ENCODE results near the gene SNRNP35. TPM values are rescaled to one million over a fixed set of nuclear protein-coding genes. Genes with fewer than 3 reads are reported as not detected.
"Not testable (repeated sequence)": the region's sequence is repeated elsewhere in the genome, so short reads cannot be mapped to it uniquely, and the experiment has no call there.

Gene SNRNP35
- total RNA-seq, 1 donor from 2014 or later = 15.7 TPM

- DNase-seq (ENCODE audit: extremely low read depth, low read depth, low spot score) = no peak
Measured at GRCh38 chr12:123446333-123446713, 11.6 kb upstream of the SNRNP35 start.

GRCh38 chr12:123449249-123449733 is 8.6 kb upstream of the SNRNP35 start:
- no peak for DNase-seq (ENCODE audit: extremely low read depth, low read depth, low spot score)

- DNase-seq (ENCODE audit: extremely low read depth, low read depth, low spot score) = no peak
Measured at GRCh38 chr12:123449856-123450255, 8.1 kb upstream of the SNRNP35 start.

- DNase-seq (ENCODE audit: extremely low read depth, low read depth, low spot score) = no peak
Measured at GRCh38 chr12:123450636-123451035, 7.3 kb upstream of the SNRNP35 start.

DNA sequence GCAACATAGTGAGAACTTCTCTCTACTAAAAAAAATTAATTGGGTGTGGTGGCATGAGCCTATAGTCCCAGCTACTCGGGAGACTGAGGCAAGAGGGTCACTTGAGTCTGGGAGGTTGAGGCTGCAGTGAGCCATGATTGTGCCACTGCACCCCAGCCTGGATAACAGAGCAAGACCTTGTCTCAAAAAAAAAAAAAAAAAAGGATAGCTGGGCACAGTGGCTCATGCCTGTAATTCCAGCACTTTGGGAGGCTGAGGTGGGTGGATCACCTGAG is 5.7 kb upstream of the SNRNP35 start:
- not testable (repeated sequence) for DNase-seq (ENCODE audit: extremely low read depth, low read depth, low spot score)

DNA sequence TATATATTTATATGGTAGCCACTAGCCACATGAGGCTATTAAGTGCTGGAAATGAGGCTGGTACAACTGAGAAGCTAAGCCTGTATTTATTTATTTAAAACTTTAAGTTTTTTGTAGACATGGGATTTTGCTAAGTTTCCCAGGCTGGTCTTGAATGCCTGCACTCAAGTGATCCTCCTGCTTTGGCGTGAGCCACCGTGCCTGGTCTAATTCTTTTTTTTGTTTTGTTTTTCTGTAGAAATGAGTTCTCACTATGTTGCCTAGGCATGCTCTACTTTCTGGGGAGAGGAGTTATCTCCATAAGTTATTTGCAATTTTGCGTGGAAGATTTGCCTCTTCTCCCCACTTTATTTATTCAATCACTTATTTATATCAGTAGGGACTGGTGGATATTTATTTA is 4.8 kb upstream of the SNRNP35 start:
- DNase-seq (ENCODE audit: extremely low read depth, low read depth, low spot score) = no peak

GRCh38 chr12:123463174-123463573 is 5.2 kb downstream of the SNRNP35 start:
- not testable (repeated sequence) for DNase-seq (ENCODE audit: extremely low read depth, low read depth, low spot score)

GRCh38 chr12:123465084-123465483 is 7.1 kb downstream of the SNRNP35 start:
- DNase-seq (ENCODE audit: extremely low read depth, low read depth, low spot score) = no peak

GRCh38 chr12:123468786-123469185 is 10.8 kb downstream of the SNRNP35 start:
- DNase-seq (ENCODE audit: extremely low read depth, low read depth, low spot score) = no peak

DNA sequence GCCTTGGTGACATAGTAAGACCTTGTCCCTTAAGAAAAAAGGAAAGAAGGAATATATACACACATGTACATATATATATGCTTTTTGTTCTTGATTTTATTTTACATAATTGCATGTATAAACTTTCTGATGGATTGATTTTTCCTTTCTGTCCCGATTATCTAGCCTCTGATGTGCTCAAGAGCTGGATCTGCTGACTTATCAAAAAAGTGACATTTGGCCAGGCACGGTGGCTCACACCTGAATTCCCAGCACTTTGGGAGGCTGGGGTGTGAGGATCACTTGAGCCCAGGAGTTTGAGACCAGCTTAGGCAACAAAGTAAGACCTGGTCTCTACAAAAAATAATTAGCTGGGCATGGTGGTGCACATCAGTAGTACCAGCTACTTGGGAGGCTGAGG is 12.0 kb downstream of the SNRNP35 start:
- no peak for DNase-seq (ENCODE audit: extremely low read depth, low read depth, low spot score)

GRCh38 chr12:123471374-123472068 is 13.6 kb downstream of the SNRNP35 start:
- no peak for DNase-seq (ENCODE audit: extremely low read depth, low read depth, low spot score)

GRCh38 chr12:123472438-123472849 is 14.5 kb downstream of the SNRNP35 start:
- DNase-seq (ENCODE audit: extremely low read depth, low read depth, low spot score) = no peak

GRCh38 chr12:123474485-123475245 is 16.7 kb downstream of the SNRNP35 start:
- DNase-seq (ENCODE audit: extremely low read depth, low read depth, low spot score) = no peak

GRCh38 chr12:123475246-123475703 is 17.3 kb downstream of the SNRNP35 start:
- no peak for DNase-seq (ENCODE audit: extremely low read depth, low read depth, low spot score)

DNA sequence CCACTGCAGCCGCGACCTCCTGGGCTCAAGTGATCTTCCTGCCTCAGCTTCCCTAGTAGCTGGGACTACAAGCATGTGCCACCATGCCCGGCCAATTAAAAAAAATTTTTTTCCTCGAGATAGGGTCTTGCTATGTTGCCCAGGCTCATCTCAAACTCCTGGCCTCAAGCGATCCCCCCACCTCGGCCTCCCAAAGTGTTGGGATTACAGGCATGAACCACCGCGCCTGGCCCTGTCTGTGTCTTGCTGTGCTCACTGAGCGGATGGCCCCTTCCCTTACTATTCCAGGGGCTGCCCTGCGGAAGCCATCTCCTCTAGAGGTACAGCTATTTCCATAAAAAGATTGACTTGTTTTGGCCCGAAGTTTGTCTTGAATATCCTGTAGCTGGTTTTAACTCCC is 20.1 kb downstream of the SNRNP35 start:
- no peak for DNase-seq (ENCODE audit: extremely low read depth, low read depth, low spot score)

- peak; percentile 31 for DNase-seq (ENCODE audit: extremely low read depth, low read depth, low spot score)
Measured at GRCh38 chr12:123478762-123479161, 20.8 kb downstream of the SNRNP35 start.

GRCh38 chr12:123479442-123480180 is 21.7 kb downstream of the SNRNP35 start:
- DNase-seq (ENCODE audit: extremely low read depth, low read depth, low spot score) = no peak

DNA sequence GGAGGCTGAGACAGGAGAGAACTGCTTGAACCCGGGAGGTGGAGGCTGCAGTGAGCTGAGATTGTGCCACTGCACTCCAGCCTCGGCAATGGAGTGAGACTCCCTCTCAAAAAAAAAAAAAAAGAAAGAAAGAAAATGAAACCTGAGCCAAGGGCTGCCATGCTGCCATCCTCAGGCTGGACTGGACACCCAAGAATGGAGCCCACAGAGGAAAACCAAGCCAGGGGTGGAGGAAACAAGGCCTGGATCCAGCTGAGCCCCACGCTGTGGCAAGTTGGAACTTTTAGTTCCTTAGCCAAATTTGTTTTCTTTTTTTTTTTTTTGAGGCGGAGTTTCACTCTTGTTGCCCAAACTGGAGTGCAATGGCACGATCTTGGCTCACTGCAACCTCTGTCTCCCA is 23.3 kb downstream of the SNRNP35 start:
- not testable (repeated sequence) for DNase-seq (ENCODE audit: extremely low read depth, low read depth, low spot score)

DNA sequence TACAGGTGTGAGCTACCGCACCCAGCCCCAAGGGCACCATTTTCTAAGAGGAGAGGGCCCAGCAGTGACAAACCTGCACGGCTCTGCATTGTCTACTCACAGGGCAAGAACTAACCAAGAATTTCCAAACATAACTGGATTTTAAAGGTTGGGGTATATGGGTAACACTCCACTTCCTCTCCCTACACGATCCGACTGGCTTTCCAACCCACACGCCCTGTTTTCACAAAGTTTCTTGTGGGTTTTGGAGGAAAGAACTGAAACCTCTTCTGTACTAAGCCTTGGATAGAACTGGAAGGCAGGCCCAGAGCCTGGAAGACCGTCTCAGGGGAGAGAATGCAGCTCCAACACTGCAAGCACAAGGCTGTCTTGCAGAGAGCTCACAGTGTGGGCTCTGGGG is 24.9 kb downstream of the SNRNP35 start:
- DNase-seq (ENCODE audit: extremely low read depth, low read depth, low spot score) = no peak

- no peak for DNase-seq (ENCODE audit: extremely low read depth, low read depth, low spot score)
Measured at GRCh38 chr12:123483602-123484248, 25.8 kb downstream of the SNRNP35 start.

DNA sequence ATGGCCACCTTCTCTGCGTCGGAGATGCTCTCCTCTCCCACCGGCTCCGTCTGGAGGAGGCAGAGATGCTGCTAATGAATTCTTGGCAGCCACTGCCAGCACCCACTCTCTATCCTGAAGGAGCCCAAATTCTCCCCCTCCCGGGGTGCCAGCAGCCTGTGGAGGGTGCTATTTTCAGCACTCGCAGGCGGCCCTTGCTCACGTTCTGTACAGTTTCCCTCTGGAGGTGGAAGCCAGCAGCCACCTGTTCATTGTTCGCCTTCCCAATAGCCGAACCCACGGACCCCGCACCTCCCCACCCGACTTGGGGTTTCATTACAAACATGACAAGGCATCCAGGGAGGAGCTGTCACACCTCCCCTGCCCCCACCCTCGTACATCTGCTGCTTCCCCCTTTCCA is 27.8 kb downstream of the SNRNP35 start:
- no peak for DNase-seq (ENCODE audit: extremely low read depth, low read depth, low spot score)
